ENCODE data around the gene C1QTNF1. TPM values are rescaled to one million over a fixed set of nuclear protein-coding genes. Genes with fewer than 3 reads are reported as not detected.

C1QTNF1 gene
- total RNA-seq, 1 experiment from 2014 or later: 5.1 TPM

- Histone ChIP-seq H3K27me3 (replicated peaks) (no peaks in the 10 kb centered on the region), H3K4me3 (no peak overlapping the region), H3K9me3 (replicated peaks) (no peaks in the 10 kb centered on the region), H3K4me1 (replicated peaks) (no peaks in the 10 kb centered on the region), H3K36me3 (peaks cover 96% of the 10 kb centered on the region), H3K27ac (no peak overlapping the region)
- no peak for DNase-seq (ENCODE audit: low read depth in 1 of 2, low spot score in 2 of 2)
Observed at GRCh38 chr17:78997231-78997741, 26.7 kb upstream of the C1QTNF1 start.

- H3K36me3 ChIP-seq: peaks cover 96% of the 10 kb centered on the region
- H3K27me3 ChIP-seq (replicated peaks): no peaks in the 10 kb centered on the region
- no peaks in the 10 kb centered on the region for H3K4me1 ChIP-seq (replicated peaks)
- H3K4me3 ChIP-seq: no peak overlapping the region
- no peak for DNase-seq (ENCODE audit: low read depth in 1 of 2, low spot score in 2 of 2)
- H3K27ac ChIP-seq: no peak overlapping the region
- no peaks in the 10 kb centered on the region for H3K9me3 ChIP-seq (replicated peaks)
Observed at GRCh38 chr17:78997881-78998280, 26.1 kb upstream of the C1QTNF1 start.

GRCh38 chr17:78998311-78999055 is 25.5 kb upstream of the C1QTNF1 start:
- no peaks in the 10 kb centered on the region for H3K4me1 ChIP-seq (replicated peaks)
- H3K36me3 ChIP-seq: peaks cover 92% of the 10 kb centered on the region
- peak in 1 of 2 experiments; percentile 52 for DNase-seq (ENCODE audit: low read depth in 1 of 2, low spot score in 2 of 2)
- H3K4me3 ChIP-seq: no peak overlapping the region
- H3K27me3 ChIP-seq (replicated peaks): no peaks in the 10 kb centered on the region
- H3K9me3 ChIP-seq (replicated peaks): no peaks in the 10 kb centered on the region
- H3K27ac ChIP-seq: no peak overlapping the region

GRCh38 chr17:78999056-78999768 is 24.8 kb upstream of the C1QTNF1 start:
- Histone ChIP-seq H3K4me3 (no peak overlapping the region), H3K9me3 (replicated peaks) (no peaks in the 10 kb centered on the region), H3K27me3 (replicated peaks) (no peaks in the 10 kb centered on the region), H3K27ac (no peak overlapping the region), H3K36me3 (peaks cover 85% of the 10 kb centered on the region), H3K4me1 (replicated peaks) (no peaks in the 10 kb centered on the region)
- DNase-seq (ENCODE audit: low read depth in 1 of 2, low spot score in 2 of 2): no peak

DNA sequence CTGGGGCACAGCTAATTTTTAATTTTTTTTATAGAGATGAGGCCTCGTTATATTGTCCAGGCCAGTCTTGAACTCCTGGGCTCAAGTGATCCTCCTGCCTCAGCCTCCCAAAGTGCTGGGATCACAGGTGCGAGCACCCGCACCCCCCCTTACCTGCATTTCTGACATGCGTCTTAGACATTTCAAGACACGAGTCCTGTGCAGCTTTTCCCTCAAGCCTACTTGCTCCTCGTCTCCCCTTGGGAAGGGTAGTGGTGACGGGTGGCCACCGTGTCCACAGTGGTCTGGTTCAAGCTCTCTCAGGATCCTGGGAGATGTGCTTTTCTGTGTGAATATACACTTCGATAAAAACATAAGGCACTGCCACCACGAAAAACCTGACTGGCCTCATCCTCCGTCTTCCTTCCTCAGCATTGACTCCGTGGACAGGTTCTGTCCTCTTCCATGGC is 24.0 kb upstream of the C1QTNF1 start:
- Histone ChIP-seq H3K27me3 (replicated peaks) (no peaks in the 10 kb centered on the region), H3K9me3 (replicated peaks) (no peaks in the 10 kb centered on the region), H3K4me1 (replicated peaks) (no peaks in the 10 kb centered on the region), H3K36me3 (peaks cover 77% of the 10 kb centered on the region), H3K27ac (no peak overlapping the region), H3K4me3 (no peak overlapping the region)
- no peak for DNase-seq (ENCODE audit: low read depth in 1 of 2, low spot score in 2 of 2)

DNA sequence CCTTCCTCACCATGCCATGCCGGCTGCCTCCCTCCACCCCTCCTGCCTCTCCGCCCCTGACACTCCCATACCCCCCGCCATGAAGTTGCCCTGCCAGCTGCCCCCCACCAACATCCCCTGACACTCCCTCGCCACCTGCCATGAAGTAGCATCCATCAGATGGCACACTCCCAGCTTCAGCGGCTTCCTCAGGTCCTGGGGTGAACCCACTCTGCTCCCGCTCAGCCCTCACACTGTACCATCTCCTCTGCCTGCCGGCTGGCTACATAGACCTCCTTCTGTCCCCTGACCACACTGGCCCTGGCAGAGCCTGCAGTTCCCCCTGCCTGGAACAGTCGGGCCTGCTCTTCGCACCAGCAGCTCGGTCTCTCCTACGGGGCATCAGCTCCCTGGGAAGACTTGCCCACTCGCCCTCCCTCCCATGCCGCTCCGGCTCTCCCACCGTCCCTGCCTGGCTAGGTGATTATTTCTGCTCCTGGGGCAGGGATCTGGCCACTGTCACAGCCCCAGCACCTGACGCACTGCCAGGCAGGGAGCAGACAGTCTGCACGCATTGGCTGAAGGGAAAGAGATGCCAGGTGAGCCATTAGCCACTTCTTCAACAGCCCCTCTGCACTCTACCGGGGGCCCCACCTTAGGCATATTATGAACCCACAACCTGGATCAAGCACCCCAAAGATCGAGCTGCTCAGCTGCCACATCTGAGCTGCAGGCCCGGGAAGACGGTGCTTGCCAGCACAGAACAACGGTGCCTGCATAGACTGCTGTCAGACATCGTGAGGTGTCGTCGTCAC is 23.4 kb upstream of the C1QTNF1 start:
- H3K4me3 ChIP-seq: no peak overlapping the region
- H3K36me3 ChIP-seq: peaks cover 71% of the 10 kb centered on the region
- no peaks in the 10 kb centered on the region for H3K27me3 ChIP-seq (replicated peaks)
- H3K4me1 ChIP-seq (replicated peaks): no peaks in the 10 kb centered on the region
- H3K9me3 ChIP-seq (replicated peaks): no peaks in the 10 kb centered on the region
- no peak overlapping the region for H3K27ac ChIP-seq
- DNase-seq (ENCODE audit: low read depth in 1 of 2, low spot score in 2 of 2): no peak

DNA sequence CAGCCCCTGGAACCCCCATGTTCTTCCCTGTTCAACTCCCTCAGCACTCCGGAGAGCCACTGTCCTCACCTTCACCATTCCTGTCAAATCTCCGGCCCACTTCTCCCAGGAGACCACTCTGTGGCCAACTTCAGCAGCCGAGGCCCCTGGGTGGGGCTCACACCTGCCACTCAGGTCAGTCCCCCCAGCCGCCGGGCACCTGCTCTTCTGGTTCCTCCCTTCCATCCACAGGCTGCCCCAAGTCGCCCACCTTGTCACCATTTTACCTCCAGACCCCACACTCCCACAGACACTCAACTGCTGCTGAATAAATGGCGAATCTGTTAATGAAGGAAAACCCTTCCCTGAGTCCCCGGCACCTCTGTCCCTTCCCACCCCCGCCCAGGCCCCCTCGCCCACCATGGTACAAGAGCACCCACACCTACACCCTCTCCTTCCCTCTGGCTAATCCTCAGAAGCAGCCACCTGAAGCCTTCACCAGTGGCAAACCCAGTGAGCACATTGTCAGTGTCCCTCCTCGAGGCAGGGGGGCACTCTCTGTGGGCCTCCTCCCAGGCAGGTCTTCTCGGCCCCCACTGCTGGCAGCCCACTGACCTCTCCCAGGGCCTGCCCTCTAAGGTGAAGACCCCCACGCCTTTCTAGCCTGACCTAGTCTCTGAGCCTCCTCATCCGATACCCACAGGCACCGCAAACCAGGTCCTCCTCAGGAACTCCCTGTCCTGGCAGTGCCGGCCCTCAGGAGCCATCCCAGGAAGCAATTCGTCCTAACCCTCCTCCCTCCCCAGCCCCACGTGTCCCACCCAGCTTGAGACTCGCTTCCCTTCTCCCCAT is 22.6 kb upstream of the C1QTNF1 start:
- no peaks in the 10 kb centered on the region for H3K4me1 ChIP-seq (replicated peaks)
- no peaks in the 10 kb centered on the region for H3K27me3 ChIP-seq (replicated peaks)
- no peak overlapping the region for H3K27ac ChIP-seq
- H3K9me3 ChIP-seq (replicated peaks): no peaks in the 10 kb centered on the region
- no peak overlapping the region for H3K4me3 ChIP-seq
- no peak for DNase-seq (ENCODE audit: low read depth in 1 of 2, low spot score in 2 of 2)
- H3K36me3 ChIP-seq: peaks cover 66% of the 10 kb centered on the region

DNA sequence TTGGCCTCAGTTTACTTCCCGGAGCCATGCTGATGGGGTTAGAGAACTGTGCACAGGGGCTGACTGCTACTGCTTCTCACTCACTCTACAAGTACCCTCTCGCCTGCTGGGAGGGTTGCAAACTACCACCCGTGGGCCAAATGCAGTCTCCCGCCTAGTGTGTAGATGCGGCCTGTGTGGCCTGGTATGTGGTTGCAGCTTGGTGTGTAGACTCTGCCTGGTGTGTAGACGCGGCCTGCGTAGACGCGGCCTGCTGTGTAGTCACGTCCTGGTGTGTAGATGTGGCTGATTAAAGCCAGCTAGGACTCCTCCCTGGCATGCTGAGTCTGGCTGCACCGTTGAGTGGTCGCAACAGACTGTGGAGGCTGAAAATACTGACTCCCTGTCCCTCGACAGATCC is 21.7 kb upstream of the C1QTNF1 start:
- no peaks in the 10 kb centered on the region for H3K9me3 ChIP-seq (replicated peaks)
- no peak overlapping the region for H3K4me3 ChIP-seq
- DNase-seq (ENCODE audit: low read depth in 1 of 2, low spot score in 2 of 2): no peak
- H3K4me1 ChIP-seq (replicated peaks): no peaks in the 10 kb centered on the region
- H3K36me3 ChIP-seq: peaks cover 63% of the 10 kb centered on the region
- no peaks in the 10 kb centered on the region for H3K27me3 ChIP-seq (replicated peaks)
- H3K27ac ChIP-seq: no peak overlapping the region

DNA sequence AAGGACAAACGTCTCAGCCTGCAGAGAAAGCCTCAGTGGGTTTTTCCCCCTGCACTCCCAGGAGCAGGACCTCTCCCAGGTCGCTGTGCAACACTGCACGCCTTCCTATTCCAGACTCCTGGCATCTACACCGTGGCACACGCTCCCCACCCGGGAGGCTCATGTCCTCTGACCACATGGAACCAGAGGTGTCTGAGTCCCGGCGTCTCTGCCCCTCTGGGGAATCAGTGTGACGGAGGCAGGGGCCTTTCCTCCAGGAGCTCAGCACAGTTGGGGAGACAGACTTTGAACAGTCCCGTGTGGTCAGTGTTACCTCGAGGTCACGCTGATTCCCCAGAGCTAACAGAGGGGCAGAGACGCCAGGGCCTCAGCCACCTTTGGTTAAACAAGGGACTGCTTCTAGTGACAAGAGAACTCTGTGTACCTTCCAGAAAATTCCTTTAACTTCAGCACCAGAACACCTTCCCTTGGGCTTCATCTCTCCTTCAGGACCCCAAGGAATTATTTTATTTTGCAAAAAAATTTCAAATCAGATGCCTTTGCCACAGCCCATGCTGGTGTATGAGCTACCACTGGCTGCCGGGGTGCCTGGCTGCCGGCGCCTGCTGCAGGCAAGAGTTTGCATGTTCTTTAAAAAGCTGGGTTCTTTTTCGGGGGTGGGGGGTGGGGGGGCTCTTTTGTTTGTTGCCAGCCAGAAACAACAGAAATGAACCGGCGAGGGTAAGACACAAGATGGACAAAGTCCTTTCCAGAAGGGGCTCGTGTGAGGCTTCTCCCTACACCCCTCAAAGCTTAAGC is 21.0 kb upstream of the C1QTNF1 start:
- no peaks in the 10 kb centered on the region; the same call in 1 of the 2 replicates for H3K4me1 ChIP-seq (replicated peaks)
- H3K27ac ChIP-seq: no peak overlapping the region
- H3K36me3 ChIP-seq: peaks cover 63% of the 10 kb centered on the region
- no peaks in the 10 kb centered on the region for H3K27me3 ChIP-seq (replicated peaks)
- DNase-seq (ENCODE audit: low read depth in 1 of 2, low spot score in 2 of 2): no peak
- H3K4me3 ChIP-seq: no peak overlapping the region
- no peaks in the 10 kb centered on the region for H3K9me3 ChIP-seq (replicated peaks)

- no peak overlapping the region for H3K27ac ChIP-seq
- no peaks in the 10 kb centered on the region for H3K27me3 ChIP-seq (replicated peaks)
- H3K36me3 ChIP-seq: peaks cover 63% of the 10 kb centered on the region
- H3K4me1 ChIP-seq (replicated peaks): peaks cover 8% of the 10 kb centered on the region
- no peak overlapping the region for H3K4me3 ChIP-seq
- no peak for DNase-seq (ENCODE audit: low read depth in 1 of 2, low spot score in 2 of 2)
- H3K9me3 ChIP-seq (replicated peaks): no peaks in the 10 kb centered on the region
Observed at GRCh38 chr17:79003661-79004411, 20.1 kb upstream of the C1QTNF1 start.

- peaks cover 15% of the 10 kb centered on the region for H3K4me1 ChIP-seq (replicated peaks)
- H3K27ac ChIP-seq: no peak overlapping the region
- no peaks in the 10 kb centered on the region for H3K27me3 ChIP-seq (replicated peaks)
- H3K4me3 ChIP-seq: no peak overlapping the region
- H3K36me3 ChIP-seq: peaks cover 56% of the 10 kb centered on the region
- no peak for DNase-seq (ENCODE audit: low read depth in 1 of 2, low spot score in 2 of 2)
- H3K9me3 ChIP-seq (replicated peaks): no peaks in the 10 kb centered on the region
Observed at GRCh38 chr17:79005063-79005861, 18.7 kb upstream of the C1QTNF1 start.
